Posterior vena cava (tissue), 2 donors: ENCODE measurements around the gene PIP4K2A. TPM values are rescaled to one million over a fixed set of nuclear protein-coding genes. Genes with fewer than 3 reads are reported as not detected.

Source experiments
- DNase-seq: peaks from one replicate; pipeline ENCODE4 v3.0.0-alpha.2; 2020; ENCODE audit warnings: low spot score
- intact Hi-C, 2 donors: fragments of 100-400 bp; cut with DNase I; formaldehyde crosslinking; loops; one replicate each; pipeline versions ENCODE4 v1.14.1 to v1.14.2; 2022 to 2023
- total RNA-seq, 2 donors: library from RNA; stranded (reverse); fragmentation: NEBNext Ultra II Directional; extraction: Animal tissue kit (Norgen Biotek cat#: 25700); gene quantifications; one replicate each; pipeline ENCODE4 v1.2.1, GENCODE V29; 2021
- donor health status: DM: yes; HTN: yes; CAD: no.
- donor health status: DM: yes; HTN: yes; CAD: no.

PIP4K2A gene
- total RNA-seq, 2 donors from 2014 or later: 64.6 to 77.6 TPM

DNA sequence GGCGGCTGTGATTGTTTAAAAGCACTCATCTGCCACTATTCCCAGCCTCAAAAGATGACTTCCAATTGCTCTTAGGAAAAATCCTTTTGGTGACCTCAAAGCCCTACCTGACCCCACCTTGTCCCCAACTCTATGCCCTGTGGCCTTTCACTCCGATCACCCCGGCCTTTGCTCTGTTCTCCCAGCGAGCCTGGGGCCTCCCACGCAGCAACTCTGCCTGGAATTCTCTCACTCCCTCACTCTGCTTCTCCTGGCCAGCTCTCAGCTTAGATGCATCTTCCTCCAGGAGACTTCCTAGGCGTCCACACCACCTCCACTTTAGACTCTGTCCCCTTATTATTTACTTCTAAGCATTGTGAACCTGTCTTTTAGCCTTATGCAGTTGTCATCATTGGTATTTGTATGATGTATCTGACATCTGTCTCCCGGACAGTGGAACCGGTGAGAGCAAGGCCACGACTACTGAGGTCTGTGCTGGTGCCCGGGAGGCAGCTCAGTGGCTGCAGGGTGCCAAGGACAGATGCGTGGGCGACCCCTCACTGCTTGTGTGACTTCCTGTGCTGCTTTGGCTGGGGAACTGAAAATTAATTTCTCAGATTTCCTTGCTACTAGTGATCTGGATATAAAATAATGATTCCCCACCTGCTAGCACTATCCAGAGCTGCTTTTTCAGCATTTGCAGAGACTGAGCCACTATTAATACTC is 63.0 kb downstream of the PIP4K2A start:
- DNase-seq: no peak
- intact Hi-C loops: no loop called here

GRCh38 chr10:22649994-22650393 is 64.4 kb downstream of the PIP4K2A start:
- DNase-seq: no peak
- intact Hi-C loops: no loop called here

- DNase-seq: no peak
- intact Hi-C loops: no loop called here
Observed at GRCh38 chr10:22649390-22649841, 65.0 kb downstream of the PIP4K2A start.

DNA sequence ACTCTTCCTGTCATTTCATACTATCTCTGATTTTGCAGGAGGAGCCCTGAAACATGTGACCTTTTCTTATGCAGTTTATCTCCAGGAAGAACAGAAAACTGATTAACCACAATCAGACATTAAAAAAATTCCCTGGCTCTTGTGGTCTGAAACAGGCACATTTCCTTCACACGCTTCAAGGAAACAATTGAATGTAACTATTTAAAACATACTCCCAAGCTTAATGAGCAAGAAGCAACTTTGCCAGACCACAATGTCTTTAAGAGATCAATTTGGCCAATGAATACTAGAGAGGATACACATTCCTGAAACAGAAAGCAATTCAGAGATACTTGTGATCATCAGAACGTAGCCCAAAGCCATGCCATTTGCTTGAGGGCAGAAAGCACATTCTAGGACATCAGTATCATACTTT is 65.8 kb downstream of the PIP4K2A start:
- intact Hi-C loops: no loop called here
- no peak for DNase-seq

GRCh38 chr10:22647244-22647643 is 67.1 kb downstream of the PIP4K2A start:
- DNase-seq: no peak
- intact Hi-C loops: no loop called here

DNA sequence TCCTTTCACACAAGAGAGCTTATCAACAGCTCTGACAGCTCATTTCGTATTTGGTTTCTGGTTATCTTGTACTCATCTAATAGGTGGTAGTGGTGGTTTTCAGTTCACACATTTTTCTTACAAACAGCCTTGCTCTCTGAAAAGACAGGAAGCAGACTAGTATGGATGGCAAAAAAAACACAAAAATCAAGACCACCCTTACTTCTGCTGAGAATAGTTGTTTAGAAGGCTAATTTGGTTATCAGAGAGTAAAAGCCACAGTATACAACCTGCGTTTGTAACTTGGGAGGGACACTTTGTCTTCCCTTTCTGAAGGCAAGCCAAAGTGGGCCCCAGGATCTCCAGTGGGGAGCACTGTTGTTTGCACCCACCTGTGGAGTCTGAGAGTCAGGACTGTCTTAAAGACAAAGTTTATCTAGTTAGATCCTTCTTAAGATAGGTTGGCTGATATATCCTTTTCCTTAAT is 68.0 kb downstream of the PIP4K2A start:
- intact Hi-C loops: no loop called here

GRCh38 chr10:22644222-22644621 is 70.2 kb downstream of the PIP4K2A start:
- intact Hi-C loops: no loop called here
- no peak for DNase-seq

More for the DNA sequence above, 68.0 kb downstream of the PIP4K2A start:
- DNase-seq: no peak

GRCh38 chr10:22643775-22644174 is 70.6 kb downstream of the PIP4K2A start:
- DNase-seq: no peak
- intact Hi-C loops: no loop called here

GRCh38 chr10:22643116-22643515 is 71.3 kb downstream of the PIP4K2A start:
- DNase-seq: no peak
- intact Hi-C loops: no loop called here

GRCh38 chr10:22641743-22642142 is 72.6 kb downstream of the PIP4K2A start:
- intact Hi-C loops: no loop called here
- no peak for DNase-seq

- intact Hi-C loops: no loop called here
- no peak for DNase-seq
Observed at GRCh38 chr10:22640359-22640758, 74.0 kb downstream of the PIP4K2A start.

DNA sequence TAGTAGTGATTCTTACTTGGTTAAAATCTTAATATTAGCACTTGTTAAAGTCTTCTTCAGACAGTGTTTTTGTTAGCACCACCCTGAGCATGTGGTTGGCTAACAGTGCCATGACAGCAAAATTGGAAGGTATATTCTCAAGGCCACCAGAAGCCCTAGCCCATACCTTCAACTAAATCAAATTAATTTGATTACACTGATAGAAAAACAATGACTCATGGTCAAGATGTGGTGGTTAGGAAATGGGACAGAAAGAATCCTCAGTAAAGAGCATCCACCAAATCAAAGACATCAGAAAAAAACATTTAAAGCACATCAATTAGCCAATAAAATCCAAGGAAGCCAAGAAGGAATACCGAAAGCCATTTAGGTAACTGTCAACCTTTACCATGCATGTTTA is 75.5 kb downstream of the PIP4K2A start:
- intact Hi-C loops: no loop called here
- DNase-seq: no peak

GRCh38 chr10:22637491-22637890 is 76.9 kb downstream of the PIP4K2A start:
- intact Hi-C loops: no loop called here
- no peak for DNase-seq

DNA sequence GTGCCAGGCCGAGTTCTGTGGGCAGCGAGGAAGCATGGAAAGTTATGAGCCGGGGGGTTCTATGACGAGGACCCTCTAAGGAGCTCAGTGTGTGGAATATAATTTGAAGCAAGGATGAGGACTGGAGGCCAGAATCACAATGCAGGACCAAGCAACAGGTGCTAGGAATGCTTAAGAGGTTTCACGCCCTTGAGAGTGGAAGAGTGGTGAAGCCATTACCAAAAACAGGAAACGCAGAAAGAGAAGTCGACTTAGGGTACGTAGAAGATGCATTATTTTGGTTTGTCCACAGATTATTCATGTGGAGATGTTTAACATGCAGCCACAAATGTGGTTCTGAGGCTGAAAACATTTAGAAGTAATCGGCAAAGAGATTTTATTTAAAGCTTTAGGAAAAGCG is 78.7 kb downstream of the PIP4K2A start:
- intact Hi-C loops: no loop called here
- DNase-seq: no peak

GRCh38 chr10:22634606-22635459 is 79.5 kb downstream of the PIP4K2A start:
- intact Hi-C loops: no loop called here

DNA sequence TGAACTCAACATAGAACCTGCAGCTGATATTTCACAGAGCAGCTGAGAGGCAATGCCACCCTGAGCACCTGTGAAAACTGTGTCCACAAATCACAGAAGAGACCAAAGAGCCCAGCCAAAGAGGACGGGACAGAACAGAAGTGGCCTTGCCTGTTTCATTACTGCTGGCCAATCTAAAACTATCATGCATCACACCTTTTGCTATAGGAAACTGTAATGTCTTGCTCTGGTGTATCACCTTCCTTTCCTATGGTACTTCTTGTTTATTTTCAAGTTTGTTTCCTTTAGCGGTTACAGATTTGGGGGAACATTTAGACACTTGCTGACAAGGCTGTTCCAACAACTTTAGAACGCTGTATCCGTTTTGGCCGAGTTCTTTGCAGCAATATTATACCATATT is 80.3 kb downstream of the PIP4K2A start:
- DNase-seq: no peak
- intact Hi-C loops: no loop called here

More at GRCh38 chr10:22634606-22635459, 79.5 kb downstream of the PIP4K2A start:
- DNase-seq: no peak

GRCh38 chr10:22633528-22633927 is 80.8 kb downstream of the PIP4K2A start:
- intact Hi-C loops: no loop called here
- no peak for DNase-seq

DNA sequence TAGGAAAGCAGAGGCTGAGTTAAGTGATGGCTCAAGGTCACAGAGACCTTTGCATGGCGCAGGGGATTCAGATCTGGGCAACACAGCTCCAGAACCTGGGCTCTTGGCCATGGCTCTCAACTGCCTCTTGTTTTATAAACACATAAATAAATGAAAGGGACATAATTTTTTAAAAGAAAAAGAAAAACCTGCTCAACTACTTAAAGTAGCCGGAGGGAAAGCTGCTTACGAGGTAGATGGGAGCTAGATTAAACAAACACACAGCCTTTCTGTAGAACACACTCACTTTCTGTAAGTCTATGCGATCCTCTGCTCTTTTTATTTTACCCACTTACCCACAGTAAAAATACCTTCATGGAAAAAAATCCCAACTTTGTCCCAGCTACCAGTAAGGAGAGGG is 81.3 kb downstream of the PIP4K2A start:
- intact Hi-C loops: no loop called here
- no peak for DNase-seq

- intact Hi-C loops: no loop called here
- no peak for DNase-seq
Observed at GRCh38 chr10:22631646-22632278, 82.6 kb downstream of the PIP4K2A start.

- intact Hi-C loops: no loop called here
Observed at GRCh38 chr10:22631185-22631584, 83.2 kb downstream of the PIP4K2A start.

More at GRCh38 chr10:22631185-22631584, 83.2 kb downstream of the PIP4K2A start:
- DNase-seq: no peak
